Measurements from ENCODE around the gene LPP. TPM values are rescaled to one million over a fixed set of nuclear protein-coding genes. Genes with fewer than 3 reads are reported as not detected.

LPP gene
- total RNA-seq, 1 donor: 92.1 TPM

DNA sequence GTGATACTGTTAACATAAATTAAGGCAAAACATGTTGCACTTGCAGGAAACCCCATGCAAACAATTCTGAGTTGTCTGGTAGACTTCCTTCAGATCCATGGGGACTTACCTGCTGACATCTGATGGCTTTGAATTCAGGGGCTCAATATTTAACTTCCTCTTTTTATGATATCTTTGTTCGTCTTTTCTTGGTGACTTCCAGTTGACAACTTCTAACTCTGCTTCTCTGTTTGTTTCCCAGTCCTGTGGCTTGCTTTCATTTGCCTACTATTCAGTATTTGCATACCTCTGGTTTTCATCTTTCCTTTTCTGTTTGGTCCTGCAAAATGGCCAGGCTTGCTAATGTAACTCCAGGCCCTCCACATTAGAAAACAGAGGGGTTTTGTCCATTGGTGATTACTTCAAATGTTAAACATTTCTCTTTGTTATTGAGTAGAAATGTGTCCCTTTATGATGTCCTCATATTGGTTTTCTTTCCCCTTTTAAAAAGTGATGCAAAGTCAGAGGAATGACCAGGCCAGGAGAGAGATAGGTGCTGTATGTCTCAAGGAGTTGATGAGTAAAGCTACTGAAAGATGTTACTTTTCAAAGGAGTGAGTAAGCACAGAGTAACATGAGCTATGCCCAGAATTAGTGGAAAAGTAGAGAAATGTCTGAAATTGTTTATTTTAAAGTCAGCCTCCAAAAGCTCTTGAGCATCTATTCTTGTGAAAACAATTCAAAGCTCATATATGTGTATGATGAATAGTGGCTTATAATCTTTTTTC lies 335.9 kb downstream of the LPP start:
- peak; percentile 30 for DNase-seq (ENCODE audit: low read depth)
- TF ChIP-seq, protein P1, sequence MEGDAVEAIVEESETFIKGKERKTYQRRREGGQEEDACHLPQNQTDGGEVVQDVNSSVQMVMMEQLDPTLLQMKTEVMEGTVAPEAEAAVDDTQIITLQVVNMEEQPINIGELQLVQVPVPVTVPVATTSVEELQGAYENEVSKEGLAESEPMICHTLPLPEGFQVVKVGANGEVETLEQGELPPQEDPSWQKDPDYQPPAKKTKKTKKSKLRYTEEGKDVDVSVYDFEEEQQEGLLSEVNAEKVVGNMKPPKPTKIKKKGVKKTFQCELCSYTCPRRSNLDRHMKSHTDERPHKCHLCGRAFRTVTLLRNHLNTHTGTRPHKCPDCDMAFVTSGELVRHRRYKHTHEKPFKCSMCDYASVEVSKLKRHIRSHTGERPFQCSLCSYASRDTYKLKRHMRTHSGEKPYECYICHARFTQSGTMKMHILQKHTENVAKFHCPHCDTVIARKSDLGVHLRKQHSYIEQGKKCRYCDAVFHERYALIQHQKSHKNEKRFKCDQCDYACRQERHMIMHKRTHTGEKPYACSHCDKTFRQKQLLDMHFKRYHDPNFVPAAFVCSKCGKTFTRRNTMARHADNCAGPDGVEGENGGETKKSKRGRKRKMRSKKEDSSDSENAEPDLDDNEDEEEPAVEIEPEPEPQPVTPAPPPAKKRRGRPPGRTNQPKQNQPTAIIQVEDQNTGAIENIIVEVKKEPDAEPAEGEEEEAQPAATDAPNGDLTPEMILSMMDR (IDR thresholded peaks at IDR 0.05; ENCODE audit: insufficient read depth, low read length): no peak
- no peak overlapping the region for H3K4me3 ChIP-seq (ENCODE audit: low read depth, low read length)

DNA sequence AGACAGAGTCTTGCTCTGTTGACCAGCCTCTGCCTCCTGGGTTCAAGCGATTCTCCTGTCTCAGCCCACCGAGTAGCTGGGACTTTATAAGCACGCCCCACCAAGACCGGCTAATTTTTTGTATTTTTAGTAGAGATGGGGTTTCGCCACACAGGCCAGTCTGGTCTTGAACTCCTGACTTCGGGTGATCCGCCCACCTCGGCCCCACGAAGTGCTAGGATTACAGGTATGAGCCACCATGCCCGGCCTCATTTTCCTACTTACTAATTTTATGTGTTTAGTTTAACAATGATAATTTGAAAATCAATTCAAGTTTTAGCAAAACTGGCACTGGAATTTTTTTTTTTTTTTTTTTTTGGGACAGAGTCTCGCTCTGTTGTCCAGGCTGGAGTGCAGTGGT lies 336.5 kb downstream of the LPP start:
- DNase-seq (ENCODE audit: low read depth): no peak
- TF ChIP-seq, protein P1 (IDR thresholded peaks at IDR 0.05; ENCODE audit: insufficient read depth, low read length): no peak
- H3K4me3 ChIP-seq (ENCODE audit: low read depth, low read length): no peak overlapping the region

DNA sequence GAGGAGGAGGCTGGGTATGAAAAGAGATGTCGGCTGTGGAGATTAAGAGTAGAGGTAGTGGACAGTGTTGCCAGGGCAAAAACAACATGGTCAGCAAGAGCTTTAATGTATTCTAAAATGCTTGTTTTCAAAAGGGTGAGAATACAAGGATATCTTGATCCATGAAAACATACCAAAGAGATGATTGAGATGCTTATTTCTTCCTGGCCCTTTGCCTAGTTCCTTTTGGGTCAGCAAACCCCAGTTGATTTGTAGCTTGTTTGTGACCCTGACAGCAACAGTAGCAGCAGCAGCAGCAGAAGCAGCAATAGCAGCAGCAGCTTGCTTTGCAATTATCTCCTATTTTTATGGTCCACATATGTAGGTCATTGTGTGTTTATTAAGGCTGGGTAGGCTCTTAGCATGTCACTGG lies 337.3 kb downstream of the LPP start:
- TF ChIP-seq, protein P1 (IDR thresholded peaks at IDR 0.05; ENCODE audit: insufficient read depth, low read length): no peak
- peak; percentile 16 for DNase-seq (ENCODE audit: low read depth)
- H3K4me3 ChIP-seq (ENCODE audit: low read depth, low read length): no peak overlapping the region

DNA sequence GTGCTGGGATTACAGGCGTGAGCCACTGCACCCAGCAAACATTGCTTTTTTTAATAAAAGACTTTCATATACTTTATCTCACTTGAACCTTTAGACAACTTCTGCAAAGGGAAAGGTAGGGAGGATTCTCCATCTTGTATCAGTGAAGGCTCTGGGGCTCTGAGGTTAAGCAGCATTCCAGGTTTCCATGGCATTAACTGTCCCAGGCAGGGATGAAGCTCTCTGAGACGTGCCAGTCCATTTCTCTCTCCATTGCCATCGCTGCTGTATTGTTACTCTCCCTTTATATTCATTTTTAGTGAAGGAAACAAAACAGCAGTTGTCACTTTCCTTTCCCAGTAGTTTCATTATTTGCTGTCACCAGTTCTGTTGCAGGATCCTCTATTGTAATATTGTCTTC lies 342.4 kb downstream of the LPP start:
- no peak overlapping the region for H3K4me3 ChIP-seq (ENCODE audit: low read depth, low read length)
- TF ChIP-seq, protein P1 (IDR thresholded peaks at IDR 0.05; ENCODE audit: insufficient read depth, low read length): no peak
- DNase-seq (ENCODE audit: low read depth): no peak

DNA sequence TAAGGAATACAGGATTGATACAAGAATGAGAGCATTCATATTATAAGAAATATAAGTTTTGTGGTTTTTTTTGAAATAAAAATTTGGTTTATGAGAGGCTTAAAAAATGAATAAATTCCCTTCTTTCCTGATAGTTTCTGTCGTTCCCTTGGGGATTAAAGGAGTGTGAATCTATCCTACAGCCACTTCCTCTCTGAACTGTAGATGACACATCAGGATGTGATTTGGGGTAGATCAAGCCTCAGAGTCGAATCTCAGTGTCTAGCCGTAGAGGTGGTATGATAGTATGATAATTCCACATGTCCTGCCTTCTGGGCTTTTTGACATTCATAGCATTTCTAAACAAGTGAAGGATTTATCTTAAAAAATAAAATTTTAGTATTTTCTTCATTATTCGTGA lies 343.1 kb downstream of the LPP start:
- H3K4me3 ChIP-seq (ENCODE audit: low read depth, low read length): no peak overlapping the region
- DNase-seq (ENCODE audit: low read depth): no peak
- TF ChIP-seq, protein P1 (IDR thresholded peaks at IDR 0.05; ENCODE audit: insufficient read depth, low read length): no peak

DNA sequence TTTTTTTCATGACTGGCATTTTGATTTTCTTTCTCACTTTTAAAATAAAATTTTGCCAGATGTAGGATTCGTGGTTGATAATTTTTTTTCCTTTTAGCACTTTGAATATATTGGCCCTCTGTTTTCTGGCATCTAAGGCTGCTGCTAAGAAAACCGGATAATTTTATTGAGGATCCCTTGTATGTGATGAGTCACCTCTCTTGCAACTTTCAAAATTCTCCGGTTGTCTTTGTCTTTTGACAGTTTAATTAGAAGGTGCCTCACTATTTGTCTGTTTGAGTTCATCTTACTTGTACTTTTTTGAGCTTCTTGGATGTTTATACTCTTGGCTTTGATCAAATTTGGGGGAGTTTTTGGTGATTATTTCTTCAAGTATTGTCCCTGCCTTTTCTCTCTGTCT lies 349.7 kb downstream of the LPP start:
- TF ChIP-seq, protein P1 (IDR thresholded peaks at IDR 0.05; ENCODE audit: insufficient read depth, low read length): no peak
- H3K4me3 ChIP-seq (ENCODE audit: low read depth, low read length): no peak overlapping the region
- DNase-seq (ENCODE audit: low read depth): no peak

DNA sequence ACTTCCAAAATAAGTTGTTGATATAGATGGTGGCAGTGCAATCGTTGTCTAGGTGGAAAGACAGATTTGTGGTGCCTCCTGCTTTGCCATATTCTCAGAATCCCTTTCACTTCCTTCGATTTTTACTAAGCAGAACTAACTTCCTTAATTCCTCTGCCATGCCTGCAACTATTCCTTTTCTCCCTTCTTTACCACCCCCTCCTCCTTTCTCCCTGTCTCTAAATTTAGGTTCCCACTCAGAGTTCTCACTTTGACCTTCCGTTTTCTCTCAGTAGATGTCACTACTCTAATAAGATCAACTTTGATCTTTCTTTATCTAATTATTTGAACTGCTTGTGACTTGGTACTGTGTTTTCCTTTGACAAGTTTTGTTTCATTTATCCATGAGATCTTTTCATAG lies 351.2 kb downstream of the LPP start:
- no peak for DNase-seq (ENCODE audit: low read depth)
- H3K4me3 ChIP-seq (ENCODE audit: low read depth, low read length): no peak overlapping the region
- TF ChIP-seq, protein P1 (IDR thresholded peaks at IDR 0.05; ENCODE audit: insufficient read depth, low read length): no peak

Measured in fibroblast of the aortic adventitia (primary cell).